ENCODE results near the gene ATP2C2. TPM values are rescaled to one million over a fixed set of nuclear protein-coding genes. Genes with fewer than 3 reads are reported as not detected.

The ATP2C2 gene
- total RNA-seq, 1 experiment from 2014 or later, result not detected

DNA sequence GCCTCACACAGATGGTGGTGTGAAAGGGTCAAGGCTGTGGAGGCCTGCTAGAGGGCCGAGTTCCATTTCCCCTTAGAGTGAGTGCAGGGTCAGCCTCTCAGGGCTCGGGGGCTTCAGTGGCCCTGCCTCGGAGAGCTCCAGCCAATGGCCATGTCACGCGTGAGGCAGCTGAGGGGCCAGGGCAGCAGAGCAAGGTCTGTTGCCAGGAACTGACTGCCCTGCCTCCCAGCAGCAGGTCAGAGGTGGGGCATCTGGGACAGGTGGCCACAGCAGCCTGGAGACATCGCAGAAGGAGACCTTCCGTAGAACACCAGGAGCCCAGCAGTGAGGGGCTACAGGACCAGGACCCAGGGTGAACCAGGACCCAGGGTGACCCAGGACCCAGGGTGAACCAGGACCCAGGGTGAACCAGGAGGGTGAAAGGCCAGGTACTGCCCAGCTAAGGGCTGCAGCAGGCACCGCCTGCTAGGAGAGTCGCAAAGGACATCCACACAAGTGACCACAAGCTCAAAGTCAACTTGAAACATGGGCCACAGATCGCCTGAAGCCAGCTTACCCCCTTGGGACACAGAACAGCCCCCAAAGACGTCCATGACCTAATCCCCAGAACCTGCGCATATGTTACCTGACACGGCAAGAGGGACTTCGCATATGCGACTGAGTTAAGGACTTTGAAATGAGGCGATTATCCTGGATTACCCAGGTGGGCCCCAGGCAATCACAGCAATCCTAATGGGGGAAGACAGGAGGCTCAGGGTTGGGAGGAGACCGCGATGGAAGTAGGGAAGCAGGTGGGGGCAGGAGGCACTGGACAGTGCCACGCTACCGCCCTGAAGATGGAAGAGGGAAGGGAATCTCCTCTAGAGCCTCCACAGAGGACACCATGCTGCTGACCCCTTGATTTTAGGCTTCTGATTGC lies 141.0 kb downstream of the ATP2C2 start:
- no peak for DNase-seq (ENCODE audit: low read depth)
- in situ Hi-C loops (cut with HindIII; ENCODE audit: low pct_unique_long_range_greater_than_20kb, low sequenced_read_pairs), result no loop called here

DNA sequence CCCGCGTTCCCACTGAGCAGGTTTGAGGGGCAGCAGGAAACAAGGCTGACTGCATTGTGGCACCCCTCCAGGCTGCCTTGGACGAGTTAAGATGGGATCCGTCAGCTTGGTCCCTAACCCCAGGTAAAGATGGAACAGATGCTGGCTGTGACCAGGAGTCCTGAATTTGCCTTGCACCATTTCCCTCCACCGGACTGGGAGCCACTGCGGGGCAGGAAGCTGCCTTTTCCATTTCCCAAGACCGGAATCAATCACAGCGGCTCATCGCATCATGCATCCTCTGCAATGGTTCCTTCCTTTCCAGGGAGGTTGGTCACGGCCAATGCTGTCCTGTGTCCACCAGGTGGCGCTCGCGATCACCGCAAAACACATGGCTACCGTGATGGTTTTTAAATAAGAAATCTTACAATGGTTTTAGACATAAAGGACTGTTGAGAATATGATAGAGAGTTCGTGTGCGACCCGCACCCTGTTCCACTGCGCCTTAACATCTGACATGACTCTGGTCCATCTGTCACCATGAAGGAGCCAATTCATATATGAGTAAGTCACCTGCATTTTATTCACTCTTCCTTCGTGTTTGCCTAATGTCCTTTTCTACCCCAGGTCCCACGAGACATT lies 143.0 kb downstream of the ATP2C2 start:
- in situ Hi-C loops (cut with HindIII; ENCODE audit: low pct_unique_long_range_greater_than_20kb, low sequenced_read_pairs), result no loop called here

DNA sequence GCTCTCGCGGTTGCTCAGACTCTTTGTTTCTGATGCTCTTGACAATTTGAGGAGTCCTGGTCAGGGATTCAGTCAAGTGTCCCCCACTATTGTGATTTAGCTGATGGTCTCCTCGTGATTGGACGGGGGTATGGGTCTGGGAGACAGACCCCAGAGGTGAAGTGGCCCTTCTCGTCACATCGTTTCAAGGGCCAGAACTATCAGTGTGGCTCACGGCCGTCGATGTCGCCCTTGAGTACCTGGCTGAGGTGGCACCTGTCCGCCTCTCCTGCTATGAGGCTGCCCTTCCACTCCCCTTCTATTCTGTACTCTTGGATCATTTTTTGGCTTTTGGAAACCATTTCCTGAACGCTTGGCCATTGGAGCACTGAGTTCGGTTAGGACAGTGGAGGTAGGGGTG lies 143.5 kb downstream of the ATP2C2 start:
- in situ Hi-C loops (cut with HindIII; ENCODE audit: low pct_unique_long_range_greater_than_20kb, low sequenced_read_pairs), result no loop called here
- no peak for DNase-seq (ENCODE audit: low read depth)

More for the DNA sequence above, 143.0 kb downstream of the ATP2C2 start:
- peak; percentile 74 for DNase-seq (ENCODE audit: low read depth)

DNA sequence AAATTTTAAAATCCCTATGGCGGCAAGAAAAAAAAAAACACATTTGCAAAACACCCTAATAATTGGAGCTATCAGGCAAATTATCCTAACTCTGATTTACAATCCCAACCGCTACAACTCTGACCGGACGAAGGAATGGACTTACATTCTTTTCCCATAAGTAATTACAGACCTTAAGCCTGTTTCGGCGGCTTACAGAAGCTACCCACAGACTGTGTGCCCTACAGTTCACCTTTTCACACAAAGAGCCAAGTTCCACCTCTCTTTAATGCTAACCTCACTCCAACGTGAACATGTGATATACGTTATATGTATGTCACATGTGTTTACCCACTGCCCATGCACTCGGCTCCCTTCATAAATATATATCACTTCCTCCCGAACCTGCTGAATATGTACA lies 144.8 kb downstream of the ATP2C2 start:
- in situ Hi-C loops (cut with HindIII; ENCODE audit: low pct_unique_long_range_greater_than_20kb, low sequenced_read_pairs), result no loop called here
- no peak for DNase-seq (ENCODE audit: low read depth)

DNA sequence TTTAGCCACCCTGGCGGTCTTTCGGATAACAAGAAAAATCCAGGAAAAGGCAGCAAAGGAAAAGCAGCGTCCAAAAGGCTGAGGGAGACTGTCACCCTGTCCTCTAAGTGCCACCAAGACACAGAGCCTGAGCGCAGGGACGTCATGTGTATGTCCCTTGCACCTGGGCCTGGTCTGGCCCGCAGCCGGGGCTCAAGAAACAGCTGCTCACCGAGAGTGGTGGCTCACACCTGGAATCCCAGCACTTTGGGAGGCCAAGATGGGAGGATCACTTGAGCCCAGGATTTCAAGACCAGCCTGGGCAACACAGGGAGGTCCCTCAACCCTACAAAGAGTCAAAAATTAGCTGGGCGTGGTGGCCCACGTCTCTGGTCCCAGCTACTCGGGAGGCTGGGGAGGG lies 145.3 kb downstream of the ATP2C2 start:
- in situ Hi-C loops (cut with HindIII; ENCODE audit: low pct_unique_long_range_greater_than_20kb, low sequenced_read_pairs), result no loop called here
- no peak for DNase-seq (ENCODE audit: low read depth)

Other genes with a start within 250 kb of the ATP2C2 start
- 18.2 and 31.8 TPM in 2 replicates for gene HSDL1, start 223.4 kb upstream of the ATP2C2 start, total RNA-seq (2014; rRNA removed; shearing (Covaris generic); ENCODE audit: low replicate concordance)
- 0.64 TPM in 1 of 2 replicates, not detected in the other for gene DNAAF1, start 223.2 kb upstream of the ATP2C2 start, total RNA-seq (2014; rRNA removed; shearing (Covaris generic); ENCODE audit: low replicate concordance)
- 17.6 and 19.2 TPM in 2 replicates for gene TAF1C, start 181.5 kb upstream of the ATP2C2 start, total RNA-seq (2014; rRNA removed; shearing (Covaris generic); ENCODE audit: low replicate concordance)
- gene ADAD2, start 177.4 kb upstream of the ATP2C2 start, total RNA-seq (2014; rRNA removed; shearing (Covaris generic); ENCODE audit: low replicate concordance), result not detected in 2 replicates
- gene KCNG4, start 128.5 kb upstream of the ATP2C2 start, total RNA-seq (2014; rRNA removed; shearing (Covaris generic); ENCODE audit: low replicate concordance), result not detected in 2 replicates
- gene WFDC1, start 73.7 kb upstream of the ATP2C2 start, total RNA-seq (2014; rRNA removed; shearing (Covaris generic); ENCODE audit: low replicate concordance), result not detected in 2 replicates
- 28.7 and 37.2 TPM in 2 replicates for gene MEAK7, start 136.1 kb downstream of the ATP2C2 start, total RNA-seq (2014; rRNA removed; shearing (Covaris generic); ENCODE audit: low replicate concordance)
- 294 and 317 TPM in 2 replicates for gene COTL1, start 249.5 kb downstream of the ATP2C2 start, total RNA-seq (2014; rRNA removed; shearing (Covaris generic); ENCODE audit: low replicate concordance)

All from Caki2 (cell line).